Measurements from ENCODE around the gene SF3B1.

- TF ChIP-seq, protein P1, sequence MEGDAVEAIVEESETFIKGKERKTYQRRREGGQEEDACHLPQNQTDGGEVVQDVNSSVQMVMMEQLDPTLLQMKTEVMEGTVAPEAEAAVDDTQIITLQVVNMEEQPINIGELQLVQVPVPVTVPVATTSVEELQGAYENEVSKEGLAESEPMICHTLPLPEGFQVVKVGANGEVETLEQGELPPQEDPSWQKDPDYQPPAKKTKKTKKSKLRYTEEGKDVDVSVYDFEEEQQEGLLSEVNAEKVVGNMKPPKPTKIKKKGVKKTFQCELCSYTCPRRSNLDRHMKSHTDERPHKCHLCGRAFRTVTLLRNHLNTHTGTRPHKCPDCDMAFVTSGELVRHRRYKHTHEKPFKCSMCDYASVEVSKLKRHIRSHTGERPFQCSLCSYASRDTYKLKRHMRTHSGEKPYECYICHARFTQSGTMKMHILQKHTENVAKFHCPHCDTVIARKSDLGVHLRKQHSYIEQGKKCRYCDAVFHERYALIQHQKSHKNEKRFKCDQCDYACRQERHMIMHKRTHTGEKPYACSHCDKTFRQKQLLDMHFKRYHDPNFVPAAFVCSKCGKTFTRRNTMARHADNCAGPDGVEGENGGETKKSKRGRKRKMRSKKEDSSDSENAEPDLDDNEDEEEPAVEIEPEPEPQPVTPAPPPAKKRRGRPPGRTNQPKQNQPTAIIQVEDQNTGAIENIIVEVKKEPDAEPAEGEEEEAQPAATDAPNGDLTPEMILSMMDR (IDR thresholded peaks at IDR 0.05; ENCODE audit: low read length) = no peak
- TF ChIP-seq EZH2 (optimal IDR thresholded peaks at IDR 0.05; ENCODE audit: low read depth, low read length) = no peak
Measured at GRCh38 chr2:197405582-197405981, 29.2 kb downstream of the SF3B1 start.

Measured in MM.1S (cell line).